Activated naive CD4-positive, alpha-beta T cell treated with anti-CD3 and anti-CD28 coated beads for 36 hours (primary cell): Measurements from ENCODE around the gene FOXP3. TPM values are rescaled to one million over a fixed set of nuclear protein-coding genes. Genes with fewer than 3 reads are reported as not detected.
"Not testable (repeated sequence)": the region's sequence is repeated elsewhere in the genome, so short reads cannot be mapped to it uniquely, and the experiment has no call there.

Source experiments
- CTCF ChIA-PET: fragments of 350-600 bp; sonication (Branson Sonifier 250); formaldehyde crosslinking; loops from one replicate; lab custom pipeline; 2021; ENCODE audit warnings: antibody characterized with exemption; lab: Charles Lee
- DNase-seq: peaks from one replicate; pipeline ENCODE4 v3.0.0-alpha.2; 2020
- H3K27ac Mint-ChIP-seq: one replicate; pipeline ENCODE4 v1.8.0; 2021; ENCODE audit warnings: mild to moderate bottlenecking, mixed read lengths
- H3K27me3 Mint-ChIP-seq: one replicate; pipeline ENCODE4 v1.8.0; 2021; ENCODE audit warnings: low read depth, mixed read lengths
- H3K36me3 Mint-ChIP-seq: one replicate; pipeline ENCODE4 v1.8.0; 2021; ENCODE audit warnings: low read depth, mixed read lengths
- H3K4me1 Mint-ChIP-seq: one replicate; pipeline ENCODE4 v1.8.0; 2021; ENCODE audit warnings: low read depth, mixed read lengths
- H3K4me3 Mint-ChIP-seq: one replicate; pipeline ENCODE4 v1.8.0; 2021; ENCODE audit warnings: mild to moderate bottlenecking, moderate library complexity, mixed read lengths
- H3K9me3 Mint-ChIP-seq: one replicate; pipeline ENCODE4 v1.8.0; 2021; ENCODE audit warnings: mixed read lengths
- intact Hi-C: fragments of 100-400 bp; cut with micrococcal nuclease; formaldehyde crosslinking; loops from one replicate; pipeline ENCODE4 v1.15.1; 2023
- total RNA-seq, 2 experiments: library from RNA; stranded (reverse); gene quantifications; one replicate each; pipeline ENCODE4 v1.2.3, GENCODE V29; 2021

FOXP3 gene, protein sequence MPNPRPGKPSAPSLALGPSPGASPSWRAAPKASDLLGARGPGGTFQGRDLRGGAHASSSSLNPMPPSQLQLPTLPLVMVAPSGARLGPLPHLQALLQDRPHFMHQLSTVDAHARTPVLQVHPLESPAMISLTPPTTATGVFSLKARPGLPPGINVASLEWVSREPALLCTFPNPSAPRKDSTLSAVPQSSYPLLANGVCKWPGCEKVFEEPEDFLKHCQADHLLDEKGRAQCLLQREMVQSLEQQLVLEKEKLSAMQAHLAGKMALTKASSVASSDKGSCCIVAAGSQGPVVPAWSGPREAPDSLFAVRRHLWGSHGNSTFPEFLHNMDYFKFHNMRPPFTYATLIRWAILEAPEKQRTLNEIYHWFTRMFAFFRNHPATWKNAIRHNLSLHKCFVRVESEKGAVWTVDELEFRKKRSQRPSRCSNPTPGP
- 1 to 10 TPM; 7.1 to 7.5 TPM for total RNA-seq

DNA sequence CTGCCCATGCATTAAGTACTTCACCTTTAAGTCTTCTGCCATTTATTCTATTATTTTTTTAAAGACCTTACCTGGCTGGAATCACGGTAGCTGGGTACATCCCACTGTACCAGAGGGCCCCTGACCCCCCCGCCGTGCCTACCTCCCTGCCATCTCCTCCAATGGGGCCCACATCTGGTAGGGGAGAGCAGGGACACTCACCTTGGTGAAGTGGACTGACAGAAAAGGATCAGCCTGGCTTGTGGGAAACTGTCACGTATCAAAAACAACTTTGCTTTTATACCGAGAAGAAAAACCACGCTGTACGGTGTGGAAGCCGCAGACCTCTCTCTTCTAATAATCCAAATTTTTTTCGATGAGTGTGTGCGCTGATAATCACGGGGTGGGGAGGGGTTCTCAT is at the start of gene FOXP3:
Gene FOXP3 (minus strand): TSS at position 251 of the 400 bp plus-strand sequence. CDS start 6,205 bp downstream, outside the sequence.
- Mint-ChIP-seq H3K27me3 (no peaks in the 10 kb centered on the region), H3K4me3 (peak within 1 kb of the TSS; percentile 40), H3K27ac (peak within 1 kb of the TSS; percentile 60), H3K36me3 (no peaks in the 10 kb centered on the region), H3K9me3 (no peaks in the 10 kb centered on the region), H3K4me1 (peaks cover 40% of the 10 kb centered on the region)
- intact Hi-C loops, result loop anchor here (10.0 kb wide), 1 partner anchor 330 kb away; no protein-coding TSS in a partner anchor
- CTCF ChIA-PET, result interaction anchor here (1.6 kb wide), 1 partner anchor 72 kb away, joined by 5 read pairs; no protein-coding TSS in a partner anchor
- no peak for DNase-seq

DNA sequence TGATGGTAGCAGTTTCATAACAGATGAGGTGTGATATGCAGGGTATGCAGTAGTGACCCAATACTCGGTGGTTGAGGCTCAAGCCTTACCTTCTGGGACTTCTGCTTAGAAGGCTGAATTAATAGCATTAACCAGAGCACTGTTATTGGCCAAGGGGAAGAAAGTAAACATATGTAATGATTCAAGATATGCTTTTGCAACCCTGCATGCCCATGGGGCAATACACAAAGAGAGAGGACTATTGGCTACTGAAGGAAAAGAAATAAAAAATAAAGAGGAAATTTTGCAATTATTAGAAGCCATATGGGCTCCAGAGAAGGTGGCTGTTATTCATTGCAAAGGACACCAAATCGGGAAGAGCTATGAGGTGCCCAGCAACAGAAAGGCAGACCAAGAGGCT is 47.7 kb upstream of the FOXP3 start:
- CTCF ChIA-PET, result interaction anchor here (0.7 kb wide), 1 partner anchor 26 kb away, joined by 3 read pairs; no protein-coding TSS in a partner anchor
- Mint-ChIP-seq H3K27me3 (no peaks in the 10 kb centered on the region), H3K4me3 (no peak overlapping the region), H3K9me3 (no peaks in the 10 kb centered on the region), H3K4me1 (peaks cover 17% of the 10 kb centered on the region), H3K36me3 (no peaks in the 10 kb centered on the region), H3K27ac (no peak overlapping the region)
- DNase-seq, result no peak
- intact Hi-C loops, result no loop called here

DNA sequence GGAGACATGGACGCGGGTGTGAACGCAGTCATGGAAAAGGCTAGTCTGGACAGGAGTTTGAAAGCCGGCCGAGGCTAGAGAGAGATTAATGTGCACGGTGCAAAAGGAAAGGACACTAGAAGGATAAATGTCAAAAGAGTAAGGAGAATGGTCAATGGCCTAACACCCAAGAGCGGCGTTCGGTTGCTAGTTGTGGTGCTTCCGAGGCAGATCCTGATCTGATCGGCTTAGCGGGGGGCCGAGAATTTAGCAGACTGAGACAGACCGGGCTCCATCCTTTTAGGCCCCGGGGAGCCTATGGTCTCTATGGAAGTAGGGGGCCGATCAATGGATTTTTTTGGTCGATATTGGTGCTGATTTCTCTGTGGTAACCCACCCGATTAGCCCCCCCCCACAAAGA is 45.9 kb upstream of the FOXP3 start:
- no peak overlapping the region for H3K4me3 Mint-ChIP-seq
- no peak overlapping the region for H3K27ac Mint-ChIP-seq
- CTCF ChIA-PET, result interaction anchor here (3.3 kb wide), 1 partner anchor 18 kb away, joined by 17 read pairs; no protein-coding TSS in a partner anchor

DNA sequence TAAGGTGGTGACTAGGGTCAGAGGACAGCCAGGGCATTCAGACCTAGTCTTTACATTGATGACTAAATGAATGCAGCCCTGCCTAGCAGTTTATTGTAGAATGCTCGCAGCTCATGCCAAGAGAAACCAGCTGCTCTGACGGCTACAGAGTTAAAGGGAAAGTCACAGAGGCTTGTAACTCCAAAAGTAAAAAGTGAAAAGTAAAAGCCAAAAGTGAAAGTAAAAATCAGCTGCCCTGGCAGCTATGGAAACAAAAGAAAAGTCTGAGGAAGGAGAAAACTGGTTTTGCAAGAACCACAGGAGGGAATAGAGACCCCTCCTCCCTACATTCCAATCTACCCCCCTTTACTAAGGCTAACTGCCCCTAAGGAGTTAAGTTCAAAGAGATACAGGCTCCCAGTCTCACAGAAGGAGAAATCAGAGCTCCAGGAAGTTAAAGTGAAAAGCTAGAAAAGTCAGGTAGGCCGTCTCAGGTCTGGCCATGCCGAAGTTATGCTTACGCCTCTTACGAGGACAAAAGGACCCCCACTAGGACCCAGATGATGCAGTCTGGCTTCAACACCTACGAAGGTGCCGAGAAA is 45.0 kb upstream of the FOXP3 start:
- Mint-ChIP-seq H3K4me1 (peaks cover 17% of the 10 kb centered on the region), H3K36me3 (no peaks in the 10 kb centered on the region), H3K9me3 (no peaks in the 10 kb centered on the region), H3K4me3 (peak overlapping the region; percentile 64), H3K27me3 (no peaks in the 10 kb centered on the region), H3K27ac (peak overlapping the region; percentile 82)
- CTCF ChIA-PET, result interaction anchor here (0.7 to 3.3 kb wide), 2 partner anchors 17 to 33 kb away, joined by 3 to 17 read pairs; no protein-coding TSS in a partner anchor
- intact Hi-C loops, result no loop called here
- peak; percentile 43 for DNase-seq

More for the DNA sequence above, 45.9 kb upstream of the FOXP3 start:
- Mint-ChIP-seq H3K9me3 (no peaks in the 10 kb centered on the region), H3K4me1 (peaks cover 17% of the 10 kb centered on the region), H3K27me3 (no peaks in the 10 kb centered on the region), H3K36me3 (no peaks in the 10 kb centered on the region)
- no peak for DNase-seq
- intact Hi-C loops, result no loop called here

DNA sequence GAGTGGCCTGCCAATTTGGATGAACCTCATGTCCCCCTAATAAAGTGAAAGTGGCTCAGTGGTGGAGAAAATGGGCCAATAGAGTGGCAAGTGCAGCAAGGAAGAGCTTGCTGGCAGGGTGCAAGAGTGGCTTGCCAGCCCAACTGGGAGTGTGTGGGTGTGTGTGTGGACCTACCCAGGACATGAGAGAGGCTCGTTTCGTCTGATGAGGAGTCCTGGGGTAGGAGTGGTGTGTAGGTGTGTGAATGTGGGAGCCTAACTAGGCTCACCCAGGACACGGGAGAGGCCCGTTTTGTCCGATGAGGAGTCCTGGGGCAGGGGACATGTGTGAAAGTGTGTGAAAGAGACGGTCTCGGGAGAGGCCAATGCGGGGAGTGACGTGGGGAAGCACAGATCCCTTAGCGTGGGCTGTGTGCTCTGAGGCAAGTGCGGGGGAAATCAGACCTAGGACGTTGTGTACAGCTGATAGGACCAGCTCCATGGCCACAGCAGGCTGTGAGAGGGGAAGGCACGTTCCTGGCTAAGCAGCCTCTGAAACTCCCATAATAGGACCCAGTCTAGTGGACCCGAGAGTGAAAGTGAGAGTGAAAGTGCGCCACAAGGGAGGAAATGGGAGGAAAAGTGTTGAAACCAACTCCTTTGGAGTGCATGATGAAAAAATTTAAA is 44.2 kb upstream of the FOXP3 start:
- Mint-ChIP-seq H3K27ac (peak overlapping the region; percentile 82), H3K36me3 (no peaks in the 10 kb centered on the region), H3K4me1 (peaks cover 17% of the 10 kb centered on the region), H3K4me3 (peak overlapping the region; percentile 64), H3K9me3 (no peaks in the 10 kb centered on the region), H3K27me3 (no peaks in the 10 kb centered on the region)
- peak; percentile 33 for DNase-seq
- intact Hi-C loops, result no loop called here
- CTCF ChIA-PET, result interaction anchor here (3.3 kb wide), 1 partner anchor 17 kb away, joined by 17 read pairs; no protein-coding TSS in a partner anchor

DNA sequence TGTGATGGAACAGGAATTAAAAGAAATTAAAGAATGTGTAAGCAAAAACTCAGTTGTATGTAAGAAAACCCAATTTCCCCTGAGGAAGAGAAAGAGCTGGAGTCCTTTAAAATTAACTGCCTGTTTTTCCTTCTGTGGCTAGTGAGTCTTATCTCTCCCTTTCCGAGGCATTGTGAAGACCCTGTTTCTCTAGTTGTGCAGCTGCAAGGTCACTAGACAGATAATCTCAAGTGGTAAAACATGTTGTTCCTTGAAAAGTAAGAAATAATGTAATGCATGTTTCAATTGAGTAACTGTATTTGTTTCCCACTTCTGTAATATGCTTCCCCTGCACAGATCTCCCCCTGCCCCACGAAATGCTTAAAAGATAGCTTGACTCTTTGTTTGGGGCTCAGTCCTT is 43.3 kb upstream of the FOXP3 start:
- H3K27ac Mint-ChIP-seq, intact Hi-C loops, H3K9me3 Mint-ChIP-seq, DNase-seq, H3K27me3 Mint-ChIP-seq, H3K4me3 Mint-ChIP-seq, H3K36me3 Mint-ChIP-seq: not testable (repeated sequence)
- CTCF ChIA-PET, result interaction anchor here (0.6 to 3.3 kb wide), 2 partner anchors 16 to 896 kb away, joined by 4 to 17 read pairs; no protein-coding TSS in a partner anchor
- peaks cover 17% of the 10 kb centered on the region for H3K4me1 Mint-ChIP-seq

DNA sequence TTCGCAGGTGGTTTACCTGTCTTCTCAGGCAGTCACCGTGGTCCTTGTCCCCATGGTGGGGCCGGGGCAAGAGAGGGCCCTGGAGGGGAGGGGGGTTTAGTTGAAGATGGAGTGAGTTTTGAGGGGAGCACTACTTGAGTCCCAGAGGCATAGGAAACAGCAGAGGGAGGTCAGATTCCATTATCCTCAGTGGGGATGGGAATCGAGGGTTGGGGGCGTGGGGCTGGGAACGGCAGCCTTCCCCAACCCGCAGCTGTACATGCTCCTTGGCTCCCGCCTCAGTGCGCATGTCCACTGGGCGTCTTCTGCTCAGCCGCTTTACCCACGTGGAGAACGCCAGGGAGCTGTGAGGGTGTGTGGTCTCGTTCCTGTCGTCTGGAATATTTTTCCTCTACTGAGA is 38.8 kb upstream of the FOXP3 start, which contains the start of gene GAGE10:
Gene GAGE10 (plus strand): TSS at position 301 of the 400 bp plus-strand sequence. CDS start 1,214 bp downstream, outside the sequence.
- Mint-ChIP-seq H3K36me3 (no peaks in the 10 kb centered on the region), H3K9me3 (no peaks in the 10 kb centered on the region), H3K4me3 (no peak within 1 kb of the TSS), H3K4me1 (no peaks in the 10 kb centered on the region), H3K27me3 (no peaks in the 10 kb centered on the region), H3K27ac (no peak within 1 kb of the TSS)
- intact Hi-C loops, result no loop called here
- CTCF ChIA-PET, result no interaction called here
- DNase-seq, result no peak

DNA sequence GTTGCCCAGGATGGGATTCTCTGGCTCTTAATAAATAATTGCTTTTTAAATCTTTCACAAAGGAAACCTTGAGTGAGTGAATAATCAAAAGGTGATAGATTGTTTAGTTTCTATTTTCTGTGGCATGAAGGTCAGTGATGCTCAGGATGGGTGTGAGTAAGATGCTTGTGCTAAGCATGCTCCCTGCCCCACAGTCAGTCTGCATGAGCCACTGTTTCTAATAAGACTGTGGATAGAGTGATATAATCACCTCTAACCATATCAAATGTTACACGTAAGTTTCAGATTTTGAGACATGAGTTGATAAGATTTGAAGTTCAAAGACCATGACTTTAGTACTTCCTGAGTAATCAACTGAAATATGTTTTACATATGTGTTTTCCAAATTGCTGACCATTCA is 36.2 kb upstream of the FOXP3 start:
- H3K4me1 Mint-ChIP-seq, result peaks cover 2% of the 10 kb centered on the region
- no peaks in the 10 kb centered on the region for H3K9me3 Mint-ChIP-seq
- H3K27ac Mint-ChIP-seq, result no peak overlapping the region
- no peak overlapping the region for H3K4me3 Mint-ChIP-seq
- intact Hi-C loops, result no loop called here
- no peak for DNase-seq
- H3K36me3 Mint-ChIP-seq, result no peaks in the 10 kb centered on the region
- CTCF ChIA-PET, result no interaction called here
- no peaks in the 10 kb centered on the region for H3K27me3 Mint-ChIP-seq

DNA sequence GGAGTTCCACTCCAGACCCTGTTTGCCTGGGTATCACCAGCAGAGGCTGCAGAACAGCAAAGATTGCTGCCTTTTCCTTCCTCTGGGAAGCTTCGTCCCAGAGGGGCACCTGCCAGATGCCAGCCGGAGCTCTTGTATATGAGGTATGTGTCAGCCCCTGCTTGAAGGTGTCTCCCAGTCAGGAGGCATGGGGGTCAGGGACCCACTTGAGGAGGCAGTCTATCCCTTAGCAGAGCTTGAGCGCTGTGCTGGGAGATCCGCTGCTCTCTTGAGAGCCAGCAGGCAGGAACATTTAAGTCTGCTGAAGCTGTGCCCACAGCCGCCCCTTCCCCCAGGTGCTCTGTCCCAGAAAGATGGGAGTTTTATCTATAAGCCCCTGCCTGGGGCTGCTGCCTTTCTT is 34.8 kb upstream of the FOXP3 start:
- H3K27me3 Mint-ChIP-seq, H3K4me1 Mint-ChIP-seq, H3K4me3 Mint-ChIP-seq, CTCF ChIA-PET, H3K36me3 Mint-ChIP-seq, H3K27ac Mint-ChIP-seq, H3K9me3 Mint-ChIP-seq, DNase-seq: not testable (repeated sequence)
- intact Hi-C loops, result loop anchor here (10.0 kb wide), 1 partner anchor 346 kb away; no protein-coding TSS in a partner anchor

DNA sequence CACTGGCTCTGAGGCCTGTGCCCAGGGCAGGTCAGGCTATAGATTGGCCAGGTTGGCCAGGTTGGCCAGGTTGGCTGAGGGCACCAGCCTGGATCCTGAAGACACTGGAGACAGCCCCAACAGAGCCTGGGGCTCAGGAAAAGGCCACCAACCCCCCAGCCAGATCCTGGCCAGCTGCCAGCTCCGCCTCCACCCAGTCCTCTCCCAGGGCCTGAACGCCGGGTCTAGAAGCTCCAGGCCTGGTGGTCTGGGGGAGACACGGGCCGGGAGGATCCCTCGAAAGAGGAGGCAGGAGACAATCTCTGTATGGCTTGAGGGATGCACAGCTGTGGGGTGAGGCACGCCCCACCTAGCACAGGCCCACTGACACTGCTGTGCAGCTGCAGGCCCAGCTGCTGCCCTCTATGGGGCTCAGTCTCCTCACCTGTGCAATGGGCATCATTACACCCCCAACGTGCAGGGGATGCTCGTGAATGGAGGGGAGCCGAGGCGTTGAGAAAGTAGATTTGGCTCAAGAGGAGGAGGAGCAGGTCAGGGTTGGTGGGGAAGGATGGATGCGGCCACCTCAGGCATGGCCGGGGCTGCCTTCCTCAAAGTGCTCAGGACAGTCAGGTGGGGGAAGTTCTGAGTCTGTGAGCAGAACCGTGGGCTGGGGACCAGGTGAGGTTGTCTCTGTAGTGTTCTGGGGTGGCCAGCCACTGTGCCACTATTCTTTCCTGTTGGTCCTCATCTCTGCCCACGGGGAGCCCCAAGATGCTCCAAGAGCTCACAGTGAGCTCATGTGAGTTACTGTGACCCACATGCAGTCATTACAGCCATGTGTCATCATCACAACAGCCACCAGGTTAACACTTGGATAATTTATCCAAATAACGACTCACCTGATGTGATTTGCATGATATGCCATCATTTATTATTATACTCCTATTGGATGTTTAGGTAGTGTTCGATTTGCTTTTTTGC is 28.2 kb upstream of the FOXP3 start:
- DNase-seq, result no peak
- no peaks in the 10 kb centered on the region for H3K27me3 Mint-ChIP-seq
- peaks cover 28% of the 10 kb centered on the region for H3K4me1 Mint-ChIP-seq
- H3K36me3 Mint-ChIP-seq, result no peaks in the 10 kb centered on the region
- no peak overlapping the region for H3K4me3 Mint-ChIP-seq
- no peaks in the 10 kb centered on the region for H3K9me3 Mint-ChIP-seq
- CTCF ChIA-PET, result interaction anchor here (0.7 to 2.6 kb wide), 6 partner anchors 13 to 546 kb away, joined by 3 to 17 read pairs (median 3); no protein-coding TSS in a partner anchor
- intact Hi-C loops, result loop anchor here (1.0 to 10.0 kb wide), 4 partner anchors 352 to 625 kb away; no protein-coding TSS in a partner anchor
- no peak overlapping the region for H3K27ac Mint-ChIP-seq
